ENCODE measurements around the gene KRTAP9-9. TPM values are rescaled to one million over a fixed set of nuclear protein-coding genes. Genes with fewer than 3 reads are reported as not detected.
"Not testable (repeated sequence)": the region's sequence is repeated elsewhere in the genome, so short reads cannot be mapped to it uniquely, and the experiment has no call there.

The KRTAP9-9 gene
- total and polyA plus RNA-seq, 7 donors = not detected

- no peaks in the 10 kb centered on the region for H3K36me3 ChIP-seq (ENCODE audit: insufficient read depth in 1 of 2, low read depth in 1 of 2)
- no peaks in the 10 kb centered on the region for H3K4me1 ChIP-seq
- H3K4me3 ChIP-seq = no peak overlapping the region
- no peak for ATAC-seq
- H3K27me3 ChIP-seq (ENCODE audit: insufficient read depth in 3 of 3, low read length in 2 of 3) = peaks cover 0 to 6% (median 0%) of the 10 kb centered on the region in 3 donors
- no peaks in the 10 kb centered on the region for H3K9me3 ChIP-seq
- WGBS, 3 donors = 89 to 97% (median 92%) methylated on average over 6 of the region's 6 CpGs
- intact Hi-C loops (cut with DNase I) = no loop called here
- TF ChIP-seq CTCF (IDR thresholded peaks at IDR 0.05) = no peak
- no peak for DNase-seq
- H3K27ac ChIP-seq = no peak overlapping the region
Measured at GRCh38 chr17:41226051-41226450, 29.1 kb upstream of the KRTAP9-9 start.

- H3K4me1 ChIP-seq; H3K4me3 ChIP-seq; ATAC-seq; H3K27ac ChIP-seq; H3K9me3 ChIP-seq; H3K27me3 ChIP-seq (ENCODE audit: insufficient read depth in 3 of 3, low read length in 2 of 3); DNase-seq; intact Hi-C loops (cut with DNase I); H3K36me3 ChIP-seq (ENCODE audit: insufficient read depth in 1 of 2, low read depth in 1 of 2): not testable (repeated sequence)
- WGBS, 3 donors = 45 to 85% (median 53%) methylated on average over 2 of the region's 4 CpGs
Measured at GRCh38 chr17:41226598-41227095, 28.5 kb upstream of the KRTAP9-9 start, which contains the start of gene KRTAP9-2. KRTAP9-2 (plus strand) TSS chr17:41226648; CDS start chr17:41226655, 7 bp downstream.

- DNase-seq (no peak), ATAC-seq (no peak)
- H3K36me3 ChIP-seq (ENCODE audit: insufficient read depth in 1 of 2, low read depth in 1 of 2) = no peaks in the 10 kb centered on the region
- H3K27me3 ChIP-seq (ENCODE audit: insufficient read depth in 3 of 3, low read length in 2 of 3) = peaks cover 0 to 11% (median 0%) of the 10 kb centered on the region in 3 donors
- TF ChIP-seq CTCF (IDR thresholded peaks at IDR 0.05) = no peak
- H3K4me3 ChIP-seq = no peak overlapping the region
- H3K4me1 ChIP-seq = no peaks in the 10 kb centered on the region
- H3K27ac ChIP-seq = no peak overlapping the region
- no peaks in the 10 kb centered on the region for H3K9me3 ChIP-seq
- intact Hi-C loops (cut with DNase I) = no loop called here
Measured at GRCh38 chr17:41230094-41230493, 25.1 kb upstream of the KRTAP9-9 start.

GRCh38 chr17:41231731-41232130, 23.5 kb upstream of the KRTAP9-9 start:
- Histone ChIP-seq H3K27ac (no peak overlapping the region), H3K4me3 (no peak overlapping the region), H3K9me3 (no peaks in the 10 kb centered on the region), H3K36me3 (ENCODE audit: insufficient read depth in 1 of 2, low read depth in 1 of 2) (no peaks in the 10 kb centered on the region), H3K4me1 (no peaks in the 10 kb centered on the region), H3K27me3 (ENCODE audit: insufficient read depth in 3 of 3, low read length in 2 of 3) (peaks cover 0 to 11% (median 0%) of the 10 kb centered on the region in 3 donors)
- no peak for TF ChIP-seq CTCF (IDR thresholded peaks at IDR 0.05)
- ATAC-seq = no peak
- 81 to 84% (median 82%) methylated on average over 6 of the region's 6 CpGs for WGBS, 3 donors
- intact Hi-C loops (cut with DNase I) = no loop called here
- DNase-seq = no peak

- H3K9me3 ChIP-seq; H3K4me3 ChIP-seq; H3K36me3 ChIP-seq (ENCODE audit: insufficient read depth in 1 of 2, low read depth in 1 of 2); intact Hi-C loops (cut with DNase I); H3K27ac ChIP-seq; DNase-seq; ATAC-seq; H3K4me1 ChIP-seq: not testable (repeated sequence)
- 42 to 70% (median 43%) methylated on average over 1 of the region's 1 CpG for WGBS, 3 donors
- peaks cover 0 to 11% (median 0%) of the 10 kb centered on the region in 3 donors for H3K27me3 ChIP-seq (ENCODE audit: insufficient read depth in 3 of 3, low read length in 2 of 3)
Measured at GRCh38 chr17:41232399-41233105, 22.6 kb upstream of the KRTAP9-9 start, which contains the start of gene KRTAP9-3. KRTAP9-3 (plus strand) TSS chr17:41232449; CDS start chr17:41232502, 53 bp downstream.

GRCh38 chr17:41237116-41237515, 18.1 kb upstream of the KRTAP9-9 start:
- H3K27me3 ChIP-seq (ENCODE audit: insufficient read depth in 3 of 3, low read length in 2 of 3); DNase-seq; ATAC-seq; H3K9me3 ChIP-seq; H3K4me3 ChIP-seq; H3K27ac ChIP-seq; H3K4me1 ChIP-seq; intact Hi-C loops (cut with DNase I); H3K36me3 ChIP-seq (ENCODE audit: insufficient read depth in 1 of 2, low read depth in 1 of 2): not testable (repeated sequence)
- WGBS, 3 donors = 46 to 64% (median 47%) methylated on average over 4 of the region's 4 CpGs

GRCh38 chr17:41237949-41238437, 17.2 kb upstream of the KRTAP9-9 start, which contains the start of gene KRTAP9-8:
KRTAP9-8 (plus strand) TSS chr17:41237999; CDS start chr17:41238052, 53 bp downstream.
- intact Hi-C loops (cut with DNase I); H3K27ac ChIP-seq; H3K36me3 ChIP-seq (ENCODE audit: insufficient read depth in 1 of 2, low read depth in 1 of 2); H3K27me3 ChIP-seq (ENCODE audit: insufficient read depth in 3 of 3, low read length in 2 of 3); H3K4me3 ChIP-seq; DNase-seq; ATAC-seq; H3K9me3 ChIP-seq; H3K4me1 ChIP-seq: not testable (repeated sequence)
- WGBS, 3 donors = 13 to 32% (median 24%) methylated on average over 3 of the region's 3 CpGs

- H3K4me3 ChIP-seq; H3K36me3 ChIP-seq (ENCODE audit: insufficient read depth in 1 of 2, low read depth in 1 of 2); intact Hi-C loops (cut with DNase I); H3K27ac ChIP-seq; DNase-seq; ATAC-seq; H3K27me3 ChIP-seq (ENCODE audit: insufficient read depth in 3 of 3, low read length in 2 of 3); H3K4me1 ChIP-seq; H3K9me3 ChIP-seq: not testable (repeated sequence)
- 44 to 63% (median 55%) methylated on average over 2 of the region's 2 CpGs for WGBS, 3 donors
Measured at GRCh38 chr17:41246995-41247787, 8.0 kb upstream of the KRTAP9-9 start.
